SIG-M5 (cell line): ENCODE results near the gene STYK1.

Experiments used
- DNase-seq: peaks from one replicate; lab custom pipeline; 2025; lab: John Stamatoyannopoulos, UW

The STYK1 gene

GRCh38 chr12:10673659-10674384 is at the start of gene STYK1:
Gene STYK1 (minus strand): TSS chr12:10674052. CDS start chr12:10634618, 39,434 bp downstream.
- DNase-seq, result no peak

GRCh38 chr12:10722905-10723746 is 49.3 kb upstream of the STYK1 start, which contains the start of gene YBX3:
Gene YBX3 (minus strand): TSS chr12:10723323. CDS start chr12:10723111, 212 bp downstream.
- DNase-seq, result no peak

- no peak for DNase-seq
Observed at GRCh38 chr12:10722502-10722904, 48.7 kb upstream of the STYK1 start.

- peak; percentile 81 for DNase-seq
Observed at GRCh38 chr12:10721651-10722501, 48.0 kb upstream of the STYK1 start.

GRCh38 chr12:10720974-10721650 is 47.3 kb upstream of the STYK1 start:
- no peak for DNase-seq

GRCh38 chr12:10719482-10719881 is 45.6 kb upstream of the STYK1 start:
- DNase-seq, result no peak

GRCh38 chr12:10718279-10718821 is 44.5 kb upstream of the STYK1 start:
- DNase-seq, result no peak

- no peak for DNase-seq
Observed at GRCh38 chr12:10717410-10717809, 43.6 kb upstream of the STYK1 start.

GRCh38 chr12:10716704-10717315 is 43.0 kb upstream of the STYK1 start:
- no peak for DNase-seq

GRCh38 chr12:10716277-10716676 is 42.4 kb upstream of the STYK1 start:
- no peak for DNase-seq

GRCh38 chr12:10715491-10715890 is 41.6 kb upstream of the STYK1 start:
- DNase-seq, result no peak

GRCh38 chr12:10709808-10710207 is 36.0 kb upstream of the STYK1 start:
- no peak for DNase-seq

- no peak for DNase-seq
Observed at GRCh38 chr12:10708862-10709261, 35.0 kb upstream of the STYK1 start.

GRCh38 chr12:10705655-10706054 is 31.8 kb upstream of the STYK1 start:
- no peak for DNase-seq

GRCh38 chr12:10701843-10702242 is 28.0 kb upstream of the STYK1 start:
- DNase-seq, result no peak

- no peak for DNase-seq
Observed at GRCh38 chr12:10701131-10701681, 27.4 kb upstream of the STYK1 start.

GRCh38 chr12:10700581-10700980 is 26.7 kb upstream of the STYK1 start:
- no peak for DNase-seq

- no peak for DNase-seq
Observed at GRCh38 chr12:10697862-10698261, 24.0 kb upstream of the STYK1 start.

GRCh38 chr12:10697156-10697555 is 23.3 kb upstream of the STYK1 start:
- no peak for DNase-seq

GRCh38 chr12:10690906-10691305 is 17.1 kb upstream of the STYK1 start:
- no peak for DNase-seq

GRCh38 chr12:10689146-10689545 is 15.3 kb upstream of the STYK1 start:
- DNase-seq, result no peak
